GM12864 (cell line): ENCODE data around the gene SMARCB1.

ENCODE experiments used
- DNase-seq: peaks from one replicate; pipeline ENCODE4 v3.0.0-alpha.2; 2011; ENCODE audit warnings: low read depth
- H3K4me3 ChIP-seq: 2 replicates; pipeline ENCODE4 v1.5.1; 2011; ENCODE audit warnings: mild to moderate bottlenecking, low read depth, low read length, control low read depth
- CTCF ChIP-seq: IDR thresholded peaks from 2 replicates; pipeline ENCODE4 v1.5.1; 2011; ENCODE audit warnings: low read depth, mild to moderate bottlenecking, moderate library complexity, low read length, control low read depth, inconsistent platforms; ENCODE audit errors: missing control alignments

The SMARCB1 gene

GRCh38 chr22:23838681-23839468 lies 52.1 kb downstream of the SMARCB1 start, which contains the start of gene DERL3:
Gene DERL3 (minus strand): TSS chr22:23839006. CDS start chr22:23838987, 19 bp downstream.
- peak within 1 kb of the TSS; percentile 75 for H3K4me3 ChIP-seq
- no peak for TF ChIP-seq CTCF
- peak; percentile 99 for DNase-seq

- DNase-seq, result no peak
- TF ChIP-seq CTCF, result no peak
- H3K4me3 ChIP-seq, result no peak overlapping the region
These were observed 53.3 kb downstream of the SMARCB1 start for GRCh38 chr22:23840026-23840425.

GRCh38 chr22:23841292-23841691 lies 54.5 kb downstream of the SMARCB1 start:
- no peak overlapping the region for H3K4me3 ChIP-seq
- no peak for TF ChIP-seq CTCF
- no peak for DNase-seq

- no peak overlapping the region for H3K4me3 ChIP-seq
- no peak for TF ChIP-seq CTCF
- no peak for DNase-seq
These were observed 55.1 kb downstream of the SMARCB1 start for GRCh38 chr22:23841736-23842445.

- no peak for DNase-seq
These were observed 55.8 kb downstream of the SMARCB1 start for GRCh38 chr22:23842599-23842998.

GRCh38 chr22:23844739-23845202 lies 58.0 kb downstream of the SMARCB1 start:
- H3K4me3 ChIP-seq, result no peak overlapping the region; the same call in 1 of the 2 replicates
- TF ChIP-seq CTCF, result no peak

More at GRCh38 chr22:23842599-23842998, 55.8 kb downstream of the SMARCB1 start:
- H3K4me3 ChIP-seq, result no peak overlapping the region
- no peak for TF ChIP-seq CTCF

More at GRCh38 chr22:23844739-23845202, 58.0 kb downstream of the SMARCB1 start:
- DNase-seq, result no peak
